Right lobe of liver (tissue), 4 donors: ENCODE data around the gene SMLR1.

Source experiments
- POLR2A ChIP-seq: fragments of 450-650 bp; IDR thresholded peaks from one replicate; pipeline ENCODE4 v1.6.1; 2017; ENCODE audit warnings: antibody characterized with exemption, mild to moderate bottlenecking
- TF ChIP-seq, protein P1 (sequence below), 4 donors: fragments of 200-600 bp in 3 of 4; fragments of 450-650 bp in 1 of 4; IDR thresholded peaks; one replicate each; pipeline versions ENCODE4 v1.5.1 to v1.8.0; 2016 to 2022; ENCODE audit warnings: antibody characterized with exemption in 4 of 4, mild to moderate bottlenecking in 2 of 4
- donor health status: DM: no; HTN: no; CAD: no.
- donor health status: DM: no; HTN: no; CAD: no.
- donor health status: DM: no; HTN: yes; CAD: no.

DNA sequence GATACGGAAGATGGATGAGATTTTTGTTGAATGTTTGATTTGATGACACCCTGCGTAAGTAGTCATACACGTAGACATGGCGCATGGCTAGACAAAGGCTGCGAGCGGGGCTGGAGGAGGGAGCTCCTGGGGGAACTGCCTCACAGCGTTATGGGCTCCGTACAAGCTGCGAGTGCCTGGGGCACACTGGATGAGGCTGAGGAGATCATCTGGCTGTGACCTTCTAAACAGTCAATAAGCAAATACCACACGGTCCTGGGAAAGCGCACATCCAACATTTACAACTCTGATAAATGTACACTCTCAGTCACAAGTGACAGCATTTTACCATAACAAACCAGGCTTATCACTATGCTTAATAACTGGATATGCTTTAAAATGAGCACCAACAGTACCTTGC lies 37.1 kb downstream of the SMLR1 start:
- TF ChIP-seq, protein P1, sequence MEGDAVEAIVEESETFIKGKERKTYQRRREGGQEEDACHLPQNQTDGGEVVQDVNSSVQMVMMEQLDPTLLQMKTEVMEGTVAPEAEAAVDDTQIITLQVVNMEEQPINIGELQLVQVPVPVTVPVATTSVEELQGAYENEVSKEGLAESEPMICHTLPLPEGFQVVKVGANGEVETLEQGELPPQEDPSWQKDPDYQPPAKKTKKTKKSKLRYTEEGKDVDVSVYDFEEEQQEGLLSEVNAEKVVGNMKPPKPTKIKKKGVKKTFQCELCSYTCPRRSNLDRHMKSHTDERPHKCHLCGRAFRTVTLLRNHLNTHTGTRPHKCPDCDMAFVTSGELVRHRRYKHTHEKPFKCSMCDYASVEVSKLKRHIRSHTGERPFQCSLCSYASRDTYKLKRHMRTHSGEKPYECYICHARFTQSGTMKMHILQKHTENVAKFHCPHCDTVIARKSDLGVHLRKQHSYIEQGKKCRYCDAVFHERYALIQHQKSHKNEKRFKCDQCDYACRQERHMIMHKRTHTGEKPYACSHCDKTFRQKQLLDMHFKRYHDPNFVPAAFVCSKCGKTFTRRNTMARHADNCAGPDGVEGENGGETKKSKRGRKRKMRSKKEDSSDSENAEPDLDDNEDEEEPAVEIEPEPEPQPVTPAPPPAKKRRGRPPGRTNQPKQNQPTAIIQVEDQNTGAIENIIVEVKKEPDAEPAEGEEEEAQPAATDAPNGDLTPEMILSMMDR (IDR thresholded peaks at IDR 0.05) = no peak
- TF ChIP-seq POLR2A = no peak
